ENCODE data around the gene CPAMD8.

Gene CPAMD8

GRCh38 chr19:16901491-16902175, 125.0 kb downstream of the CPAMD8 start:
- H2BK15ac ChIP-seq (ENCODE audit: low read depth, poor library complexity, severe bottlenecking) = no peak overlapping the region
- peaks cover 6% of the 10 kb centered on the region for H3K4me1 ChIP-seq (ENCODE audit: control insufficient read depth, insufficient read depth, low read depth, low read length)
- H4K8ac ChIP-seq (ENCODE audit: low read length) = no peak overlapping the region
- no peaks in the 10 kb centered on the region for H3K36me3 ChIP-seq (ENCODE audit: control insufficient read depth in 1 of 2, insufficient read depth in 2 of 2, low read depth in 1 of 2, low read length in 2 of 2)
- no peak overlapping the region for H3K9ac ChIP-seq (ENCODE audit: low read length)
- no peak overlapping the region for H3K4me2 ChIP-seq (ENCODE audit: low read length, poor library complexity, severe bottlenecking)
- no peak overlapping the region for H3K23ac ChIP-seq (ENCODE audit: low read length in 2 of 2)
- no peak overlapping the region for H2BK12ac ChIP-seq (ENCODE audit: low read length in 2 of 2)
- H4K91ac ChIP-seq (ENCODE audit: low read length) = no peak overlapping the region
- H3K79me1 ChIP-seq (replicated peaks; ENCODE audit: low read length, poor library complexity, severe bottlenecking) = no peaks in the 10 kb centered on the region
- DNase-seq = no peak
- H3K18ac ChIP-seq (ENCODE audit: low read depth in 1 of 2, low read length in 2 of 2) = no peak overlapping the region
- no peak overlapping the region for H3K4ac ChIP-seq (ENCODE audit: low read depth in 1 of 2, low read length in 2 of 2)
- no peak overlapping the region for H2BK5ac ChIP-seq (ENCODE audit: low read depth, low read length, poor library complexity, severe bottlenecking)
- peaks cover 7 to 12% of the 10 kb centered on the region in 2 experiments for H3K27me3 ChIP-seq (ENCODE audit: control insufficient read depth in 1 of 2, insufficient read depth in 1 of 2, low read length in 2 of 2)
- no peak overlapping the region for H2AK5ac ChIP-seq (ENCODE audit: low read length, severe bottlenecking)
- no peak overlapping the region for H2AFZ ChIP-seq (ENCODE audit: low read depth, low read length)
- H2BK120ac ChIP-seq (ENCODE audit: low read depth, low read length) = no peak overlapping the region
- no peak overlapping the region for H3K4me3 ChIP-seq (ENCODE audit: insufficient read depth in 1 of 2, low read depth in 1 of 2, low read length in 2 of 2)
- H3K27ac ChIP-seq (ENCODE audit: low read length, poor library complexity, severe bottlenecking) = no peak overlapping the region
- H3K14ac ChIP-seq (ENCODE audit: low read length in 2 of 2) = no peak overlapping the region
- WGBS = 91% methylated on average over 19 of the region's 19 CpGs
- no peaks in the 10 kb centered on the region for H3K9me3 ChIP-seq (ENCODE audit: control insufficient read depth, low read length)

- no peak overlapping the region for H2BK15ac ChIP-seq (ENCODE audit: low read depth, poor library complexity, severe bottlenecking)
- H2BK120ac ChIP-seq (ENCODE audit: low read depth, low read length) = no peak overlapping the region
- H4K8ac ChIP-seq (ENCODE audit: low read length) = no peak overlapping the region
- H3K9ac ChIP-seq (ENCODE audit: low read length) = no peak overlapping the region
- DNase-seq = peak; percentile 59
- no peak overlapping the region for H3K4me2 ChIP-seq (ENCODE audit: low read length, poor library complexity, severe bottlenecking)
- H3K4me1 ChIP-seq (ENCODE audit: control insufficient read depth, insufficient read depth, low read depth, low read length) = peaks cover 12% of the 10 kb centered on the region
- no peak overlapping the region for H3K4me3 ChIP-seq (ENCODE audit: insufficient read depth in 1 of 2, low read depth in 1 of 2, low read length in 2 of 2)
- H2AFZ ChIP-seq (ENCODE audit: low read depth, low read length) = no peak overlapping the region
- no peak overlapping the region for H2BK12ac ChIP-seq (ENCODE audit: low read length in 2 of 2)
- no peaks in the 10 kb centered on the region for H3K79me1 ChIP-seq (replicated peaks; ENCODE audit: low read length, poor library complexity, severe bottlenecking)
- H2BK5ac ChIP-seq (ENCODE audit: low read depth, low read length, poor library complexity, severe bottlenecking) = no peak overlapping the region
- peaks cover 0 to 27% of the 10 kb centered on the region in 2 experiments for H3K27me3 ChIP-seq (ENCODE audit: control insufficient read depth in 1 of 2, insufficient read depth in 1 of 2, low read length in 2 of 2)
- no peak overlapping the region for H3K27ac ChIP-seq (ENCODE audit: low read length, poor library complexity, severe bottlenecking)
- no peaks in the 10 kb centered on the region for H3K36me3 ChIP-seq (ENCODE audit: control insufficient read depth in 1 of 2, insufficient read depth in 2 of 2, low read depth in 1 of 2, low read length in 2 of 2)
- H3K18ac ChIP-seq (ENCODE audit: low read depth in 1 of 2, low read length in 2 of 2) = no peak overlapping the region
- no peak overlapping the region for H3K4ac ChIP-seq (ENCODE audit: low read depth in 1 of 2, low read length in 2 of 2)
- no peak overlapping the region for H3K23ac ChIP-seq (ENCODE audit: low read length in 2 of 2)
- no peak overlapping the region for H2AK5ac ChIP-seq (ENCODE audit: low read length, severe bottlenecking)
- H3K14ac ChIP-seq (ENCODE audit: low read length in 2 of 2) = no peak overlapping the region
- no peak overlapping the region for H4K91ac ChIP-seq (ENCODE audit: low read length)
- WGBS = 12% methylated on average over 7 of the region's 7 CpGs
- H3K9me3 ChIP-seq (ENCODE audit: control insufficient read depth, low read length) = no peaks in the 10 kb centered on the region
These were observed 127.0 kb downstream of the CPAMD8 start for GRCh38 chr19:16899566-16900075.

GRCh38 chr19:16898361-16899015, 128.1 kb downstream of the CPAMD8 start:
- no peak overlapping the region for H3K18ac ChIP-seq (ENCODE audit: low read depth in 1 of 2, low read length in 2 of 2)
- H3K9ac ChIP-seq (ENCODE audit: low read length) = no peak overlapping the region
- no peak overlapping the region for H4K8ac ChIP-seq (ENCODE audit: low read length)
- no peak overlapping the region for H3K4ac ChIP-seq (ENCODE audit: low read depth in 1 of 2, low read length in 2 of 2)
- H3K79me1 ChIP-seq (replicated peaks; ENCODE audit: low read length, poor library complexity, severe bottlenecking) = no peaks in the 10 kb centered on the region
- DNase-seq = no peak
- no peak overlapping the region for H3K27ac ChIP-seq (ENCODE audit: low read length, poor library complexity, severe bottlenecking)
- H3K4me1 ChIP-seq (ENCODE audit: control insufficient read depth, insufficient read depth, low read depth, low read length) = peaks cover 12% of the 10 kb centered on the region
- H3K4me2 ChIP-seq (ENCODE audit: low read length, poor library complexity, severe bottlenecking) = no peak overlapping the region
- no peak overlapping the region for H4K91ac ChIP-seq (ENCODE audit: low read length)
- H2BK15ac ChIP-seq (ENCODE audit: low read depth, poor library complexity, severe bottlenecking) = no peak overlapping the region
- H3K23ac ChIP-seq (ENCODE audit: low read length in 2 of 2) = no peak overlapping the region
- no peak overlapping the region for H3K4me3 ChIP-seq (ENCODE audit: insufficient read depth in 1 of 2, low read depth in 1 of 2, low read length in 2 of 2)
- no peak overlapping the region for H2AK5ac ChIP-seq (ENCODE audit: low read length, severe bottlenecking)
- no peak overlapping the region for H2BK5ac ChIP-seq (ENCODE audit: low read depth, low read length, poor library complexity, severe bottlenecking)
- 90% methylated on average over 12 of the region's 12 CpGs for WGBS
- no peaks in the 10 kb centered on the region for H3K9me3 ChIP-seq (ENCODE audit: control insufficient read depth, low read length)
- peaks cover 5 to 33% of the 10 kb centered on the region in 2 experiments for H3K27me3 ChIP-seq (ENCODE audit: control insufficient read depth in 1 of 2, insufficient read depth in 1 of 2, low read length in 2 of 2)
- no peak overlapping the region for H3K14ac ChIP-seq (ENCODE audit: low read length in 2 of 2)
- H2AFZ ChIP-seq (ENCODE audit: low read depth, low read length) = no peak overlapping the region
- H2BK12ac ChIP-seq (ENCODE audit: low read length in 2 of 2) = no peak overlapping the region
- no peaks in the 10 kb centered on the region for H3K36me3 ChIP-seq (ENCODE audit: control insufficient read depth in 1 of 2, insufficient read depth in 2 of 2, low read depth in 1 of 2, low read length in 2 of 2)
- no peak overlapping the region for H2BK120ac ChIP-seq (ENCODE audit: low read depth, low read length)

GRCh38 chr19:16897856-16898161, 128.8 kb downstream of the CPAMD8 start:
- H3K14ac ChIP-seq (ENCODE audit: low read length in 2 of 2) = peak overlapping the region in 1 of 2 experiments; percentile 90
- no peak overlapping the region for H3K9ac ChIP-seq (ENCODE audit: low read length)
- H3K23ac ChIP-seq (ENCODE audit: low read length in 2 of 2) = peak overlapping the region in 1 of 2 experiments; percentile 91
- H3K79me1 ChIP-seq (replicated peaks; ENCODE audit: low read length, poor library complexity, severe bottlenecking) = no peaks in the 10 kb centered on the region
- H3K36me3 ChIP-seq (ENCODE audit: control insufficient read depth in 1 of 2, insufficient read depth in 2 of 2, low read depth in 1 of 2, low read length in 2 of 2) = no peaks in the 10 kb centered on the region
- H3K27me3 ChIP-seq (ENCODE audit: control insufficient read depth in 1 of 2, insufficient read depth in 1 of 2, low read length in 2 of 2) = peaks cover 5 to 36% of the 10 kb centered on the region in 2 experiments
- DNase-seq = peak; percentile 68
- peak overlapping the region; percentile 47 to 60 for H3K4me3 ChIP-seq (ENCODE audit: insufficient read depth in 1 of 2, low read depth in 1 of 2, low read length in 2 of 2)
- peak overlapping the region; percentile 89 for H2BK120ac ChIP-seq (ENCODE audit: low read depth, low read length)
- peak overlapping the region; percentile 85 for H3K4me2 ChIP-seq (ENCODE audit: low read length, poor library complexity, severe bottlenecking)
- peak overlapping the region; percentile 96 for H4K8ac ChIP-seq (ENCODE audit: low read length)
- H4K91ac ChIP-seq (ENCODE audit: low read length) = peak overlapping the region; percentile 92
- H2AK5ac ChIP-seq (ENCODE audit: low read length, severe bottlenecking) = no peak overlapping the region
- H2BK12ac ChIP-seq (ENCODE audit: low read length in 2 of 2) = peak overlapping the region in 1 of 2 experiments; percentile 88
- 8% methylated on average over 30 of the region's 30 CpGs for WGBS
- peak overlapping the region; percentile 98 for H2AFZ ChIP-seq (ENCODE audit: low read depth, low read length)
- H3K4me1 ChIP-seq (ENCODE audit: control insufficient read depth, insufficient read depth, low read depth, low read length) = peaks cover 12% of the 10 kb centered on the region
- peak overlapping the region; percentile 85 to 86 for H3K4ac ChIP-seq (ENCODE audit: low read depth in 1 of 2, low read length in 2 of 2)
- no peak overlapping the region for H3K27ac ChIP-seq (ENCODE audit: low read length, poor library complexity, severe bottlenecking)
- no peaks in the 10 kb centered on the region for H3K9me3 ChIP-seq (ENCODE audit: control insufficient read depth, low read length)
- no peak overlapping the region for H2BK5ac ChIP-seq (ENCODE audit: low read depth, low read length, poor library complexity, severe bottlenecking)
- peak overlapping the region; percentile 92 to 97 for H3K18ac ChIP-seq (ENCODE audit: low read depth in 1 of 2, low read length in 2 of 2)
- H2BK15ac ChIP-seq (ENCODE audit: low read depth, poor library complexity, severe bottlenecking) = peak overlapping the region; percentile 36

Data from mesenchymal stem cell (in vitro differentiated cells and primary cell).